ENCODE results near the gene SLC38A10.

DNA sequence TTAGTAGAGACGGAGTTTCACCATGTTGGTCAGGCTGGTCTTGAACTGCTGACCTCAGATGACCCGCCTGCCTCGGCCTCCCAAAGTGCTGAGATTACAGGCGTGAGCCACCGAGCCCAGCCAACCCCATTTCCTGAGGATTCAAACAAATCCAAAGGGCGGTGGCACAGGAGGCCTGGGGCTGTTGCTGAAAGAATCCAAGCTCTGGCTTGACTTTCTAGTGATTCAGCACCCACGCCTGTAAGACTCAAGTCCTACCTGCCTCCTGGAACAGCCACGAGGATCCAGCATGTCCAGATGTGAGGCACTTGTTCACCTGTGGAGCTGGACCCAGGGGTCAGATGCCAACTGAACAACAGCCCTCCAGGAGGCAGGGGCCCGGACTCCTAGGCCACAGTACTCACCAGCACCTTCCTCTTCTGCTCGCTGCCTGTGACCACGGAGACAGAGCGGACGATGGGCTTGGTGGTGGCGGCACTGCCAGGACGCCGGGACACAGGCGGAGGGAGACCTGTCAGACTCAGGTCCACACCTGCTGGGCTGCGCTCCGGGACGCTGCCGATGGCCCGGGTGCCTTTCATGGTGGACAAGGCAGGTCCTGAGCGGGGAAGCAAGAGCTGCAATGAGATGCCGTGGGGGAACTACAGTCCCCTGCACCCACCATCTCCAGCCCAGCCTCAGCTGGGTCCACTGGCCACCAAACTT lies 75.5 kb downstream of the SLC38A10 start:
- TF ChIP-seq, protein P1, sequence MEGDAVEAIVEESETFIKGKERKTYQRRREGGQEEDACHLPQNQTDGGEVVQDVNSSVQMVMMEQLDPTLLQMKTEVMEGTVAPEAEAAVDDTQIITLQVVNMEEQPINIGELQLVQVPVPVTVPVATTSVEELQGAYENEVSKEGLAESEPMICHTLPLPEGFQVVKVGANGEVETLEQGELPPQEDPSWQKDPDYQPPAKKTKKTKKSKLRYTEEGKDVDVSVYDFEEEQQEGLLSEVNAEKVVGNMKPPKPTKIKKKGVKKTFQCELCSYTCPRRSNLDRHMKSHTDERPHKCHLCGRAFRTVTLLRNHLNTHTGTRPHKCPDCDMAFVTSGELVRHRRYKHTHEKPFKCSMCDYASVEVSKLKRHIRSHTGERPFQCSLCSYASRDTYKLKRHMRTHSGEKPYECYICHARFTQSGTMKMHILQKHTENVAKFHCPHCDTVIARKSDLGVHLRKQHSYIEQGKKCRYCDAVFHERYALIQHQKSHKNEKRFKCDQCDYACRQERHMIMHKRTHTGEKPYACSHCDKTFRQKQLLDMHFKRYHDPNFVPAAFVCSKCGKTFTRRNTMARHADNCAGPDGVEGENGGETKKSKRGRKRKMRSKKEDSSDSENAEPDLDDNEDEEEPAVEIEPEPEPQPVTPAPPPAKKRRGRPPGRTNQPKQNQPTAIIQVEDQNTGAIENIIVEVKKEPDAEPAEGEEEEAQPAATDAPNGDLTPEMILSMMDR (IDR thresholded peaks at IDR 0.05; ENCODE audit: low read depth, low read length, poor library complexity, severe bottlenecking): no peak
- TF ChIP-seq EZH2phosphoT487 (IDR thresholded peaks at IDR 0.05; ENCODE audit: borderline replicate concordance, low read length): no peak
